COLO668 (cell line): ENCODE measurements around the gene CA11.

Experiments
- DNase-seq: peaks from one replicate; lab custom pipeline; 2025; ENCODE audit not compliant: unreplicated experiment; lab: John Stamatoyannopoulos, UW

CA11 gene

GRCh38 chr19:48630296-48631063 is 15.5 kb downstream of the CA11 start:
- DNase-seq: no peak

GRCh38 chr19:48629599-48630295 is 16.2 kb downstream of the CA11 start:
- DNase-seq: peak; percentile 11

- no peak for DNase-seq
These were observed 16.7 kb downstream of the CA11 start for GRCh38 chr19:48629297-48629598.

- DNase-seq: no peak
These were observed 17.3 kb downstream of the CA11 start for GRCh38 chr19:48628486-48629296.

GRCh38 chr19:48627865-48628314 is 18.1 kb downstream of the CA11 start:
- DNase-seq: no peak

- DNase-seq: peak; percentile 26
These were observed 18.7 kb downstream of the CA11 start for GRCh38 chr19:48627201-48627864.

GRCh38 chr19:48625891-48626327 is 20.1 kb downstream of the CA11 start:
- DNase-seq: no peak

- peak; percentile 47 for DNase-seq
These were observed 20.9 kb downstream of the CA11 start for GRCh38 chr19:48624791-48625723.

- peak; percentile 99 for DNase-seq
These were observed 21.9 kb downstream of the CA11 start for GRCh38 chr19:48624067-48624594.

GRCh38 chr19:48623556-48624066 is 22.4 kb downstream of the CA11 start:
- DNase-seq: no peak

GRCh38 chr19:48619692-48620585 is 26.0 kb downstream of the CA11 start:
- no peak for DNase-seq

- peak; percentile 100 for DNase-seq
These were observed 26.9 kb downstream of the CA11 start, which contains the start of the genes RPL18 and SPHK2 for GRCh38 chr19:48618916-48619691. Gene RPL18 (minus strand): TSS chr19:48619178. CDS start chr19:48619143, 35 bp downstream. Gene SPHK2 (plus strand): TSS chr19:48619506. CDS start chr19:48620515, 1,009 bp downstream.

- DNase-seq: peak; percentile 14
These were observed 27.6 kb downstream of the CA11 start for GRCh38 chr19:48618278-48618915.

GRCh38 chr19:48617146-48617937 is 28.6 kb downstream of the CA11 start:
- DNase-seq: no peak

GRCh38 chr19:48616491-48617056 is 29.4 kb downstream of the CA11 start:
- DNase-seq: no peak

- no peak for DNase-seq
These were observed 29.9 kb downstream of the CA11 start for GRCh38 chr19:48616041-48616436.
